GM12864 (cell line): ENCODE results near the gene MED27.

ENCODE experiments used
- DNase-seq: peaks from one replicate; pipeline ENCODE4 v3.0.0-alpha.2; 2011; ENCODE audit warnings: low read depth
- H3K4me3 ChIP-seq: 2 replicates; pipeline ENCODE4 v1.5.1; 2011; ENCODE audit warnings: mild to moderate bottlenecking, low read depth, low read length, control low read depth
- TF ChIP-seq, protein P1 (sequence below): IDR thresholded peaks from 2 replicates; pipeline ENCODE4 v1.5.1; 2011; ENCODE audit warnings: low read depth, mild to moderate bottlenecking, moderate library complexity, low read length, control low read depth, inconsistent platforms; ENCODE audit errors: missing control alignments

Gene MED27

DNA sequence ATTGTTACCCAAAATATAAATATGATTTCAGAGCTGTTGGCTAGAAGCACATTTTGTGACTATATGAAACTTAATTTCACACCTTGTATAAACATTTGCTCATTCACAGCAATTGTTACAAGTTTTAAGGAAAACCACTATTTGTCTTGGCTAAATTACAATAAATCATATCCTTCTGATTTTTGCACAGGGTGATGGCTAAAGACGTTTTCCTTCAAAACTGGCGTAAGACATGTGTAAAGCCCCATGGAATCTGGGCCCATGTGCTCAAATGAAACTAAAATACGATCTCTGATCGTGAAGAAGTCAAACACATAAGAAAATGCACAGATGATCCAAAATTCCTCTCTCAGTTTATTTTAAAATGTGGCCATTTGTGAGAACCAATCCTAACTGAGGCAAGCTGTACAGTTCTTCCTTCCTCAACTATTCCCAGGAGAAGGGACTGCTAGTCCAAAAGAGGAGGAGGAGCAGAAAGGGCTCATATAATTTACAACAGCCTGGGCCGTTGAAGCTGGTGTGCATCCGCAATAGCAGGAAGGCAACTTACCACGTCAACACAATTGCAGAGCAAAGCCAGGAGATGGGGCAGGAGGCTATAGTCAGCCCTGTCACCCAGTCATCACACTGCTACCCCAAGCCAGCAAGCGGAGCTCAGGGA lies 98.4 kb downstream of the MED27 start:
- TF ChIP-seq, protein P1, sequence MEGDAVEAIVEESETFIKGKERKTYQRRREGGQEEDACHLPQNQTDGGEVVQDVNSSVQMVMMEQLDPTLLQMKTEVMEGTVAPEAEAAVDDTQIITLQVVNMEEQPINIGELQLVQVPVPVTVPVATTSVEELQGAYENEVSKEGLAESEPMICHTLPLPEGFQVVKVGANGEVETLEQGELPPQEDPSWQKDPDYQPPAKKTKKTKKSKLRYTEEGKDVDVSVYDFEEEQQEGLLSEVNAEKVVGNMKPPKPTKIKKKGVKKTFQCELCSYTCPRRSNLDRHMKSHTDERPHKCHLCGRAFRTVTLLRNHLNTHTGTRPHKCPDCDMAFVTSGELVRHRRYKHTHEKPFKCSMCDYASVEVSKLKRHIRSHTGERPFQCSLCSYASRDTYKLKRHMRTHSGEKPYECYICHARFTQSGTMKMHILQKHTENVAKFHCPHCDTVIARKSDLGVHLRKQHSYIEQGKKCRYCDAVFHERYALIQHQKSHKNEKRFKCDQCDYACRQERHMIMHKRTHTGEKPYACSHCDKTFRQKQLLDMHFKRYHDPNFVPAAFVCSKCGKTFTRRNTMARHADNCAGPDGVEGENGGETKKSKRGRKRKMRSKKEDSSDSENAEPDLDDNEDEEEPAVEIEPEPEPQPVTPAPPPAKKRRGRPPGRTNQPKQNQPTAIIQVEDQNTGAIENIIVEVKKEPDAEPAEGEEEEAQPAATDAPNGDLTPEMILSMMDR = no peak
- H3K4me3 ChIP-seq = no peak overlapping the region
- no peak for DNase-seq

DNA sequence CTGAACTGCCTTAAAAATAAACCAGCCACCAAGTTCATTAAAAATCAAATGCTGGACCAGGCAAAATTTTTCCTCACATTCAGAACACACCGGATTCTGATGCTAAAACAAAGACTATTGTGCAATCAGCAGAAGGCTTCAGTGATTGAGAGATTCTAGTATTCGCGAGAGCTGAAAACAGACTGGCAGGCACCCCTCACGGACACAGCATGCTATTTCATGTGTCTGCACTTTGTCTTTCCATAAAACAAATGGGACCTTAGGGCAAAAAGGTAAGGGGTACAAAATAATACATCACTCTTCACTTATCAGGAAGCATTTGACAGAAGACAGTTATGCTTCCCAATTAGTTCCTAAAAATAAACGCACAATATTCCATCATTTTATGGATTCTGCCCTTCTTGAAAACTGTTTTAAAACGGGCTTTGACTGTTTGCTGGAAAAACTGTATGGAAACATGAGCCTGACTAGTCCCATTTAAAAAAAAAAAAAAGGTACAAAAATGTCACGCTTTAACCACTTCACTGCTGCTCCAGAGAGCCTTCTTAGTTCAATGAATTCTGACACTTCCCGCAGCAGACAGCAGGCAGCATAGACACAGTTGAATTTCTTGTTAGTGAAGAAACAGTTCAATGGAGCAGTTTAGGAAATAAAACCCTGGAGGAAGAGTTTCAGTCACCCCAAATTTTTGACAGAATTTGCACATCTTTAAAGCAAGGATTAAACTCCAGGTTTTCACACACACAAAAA lies 99.2 kb downstream of the MED27 start:
- DNase-seq = no peak
- no peak overlapping the region for H3K4me3 ChIP-seq
- TF ChIP-seq, protein P1 = no peak

DNA sequence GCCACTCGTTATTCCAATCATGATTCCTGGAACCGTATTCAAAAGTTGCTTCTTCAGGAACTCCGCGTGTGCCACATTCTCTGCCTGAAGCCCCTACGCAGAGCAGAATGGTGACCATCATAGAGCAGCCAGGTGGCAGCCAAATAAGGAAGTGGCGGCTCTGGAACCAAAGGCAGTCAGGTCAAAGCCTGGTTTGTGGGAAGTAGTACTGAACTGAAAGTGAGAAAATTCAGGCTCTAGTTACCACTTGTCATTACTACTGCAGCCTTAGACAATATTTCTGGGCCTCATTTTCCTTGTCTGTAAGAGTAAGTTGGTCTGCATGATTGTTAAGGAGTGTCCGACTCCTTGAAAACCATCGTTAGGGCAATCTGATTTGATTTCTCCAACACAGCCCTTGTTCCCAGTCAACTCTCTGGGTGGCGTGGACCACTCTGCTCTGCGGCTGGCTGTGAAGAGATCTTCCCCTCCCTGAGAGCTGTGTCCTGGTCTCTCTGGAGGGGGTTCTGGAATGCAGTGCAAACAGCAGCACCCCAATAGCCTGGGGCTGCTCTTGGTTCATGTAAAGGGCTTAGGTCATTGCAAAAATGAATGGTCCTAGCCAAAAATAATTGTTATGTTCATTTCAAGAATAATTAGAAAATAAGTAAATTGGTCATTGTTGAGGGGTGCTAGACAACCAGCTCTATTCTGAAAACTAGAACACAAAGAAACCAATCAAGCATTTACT lies 102.4 kb downstream of the MED27 start:
- DNase-seq = no peak
- TF ChIP-seq, protein P1 = no peak

DNA sequence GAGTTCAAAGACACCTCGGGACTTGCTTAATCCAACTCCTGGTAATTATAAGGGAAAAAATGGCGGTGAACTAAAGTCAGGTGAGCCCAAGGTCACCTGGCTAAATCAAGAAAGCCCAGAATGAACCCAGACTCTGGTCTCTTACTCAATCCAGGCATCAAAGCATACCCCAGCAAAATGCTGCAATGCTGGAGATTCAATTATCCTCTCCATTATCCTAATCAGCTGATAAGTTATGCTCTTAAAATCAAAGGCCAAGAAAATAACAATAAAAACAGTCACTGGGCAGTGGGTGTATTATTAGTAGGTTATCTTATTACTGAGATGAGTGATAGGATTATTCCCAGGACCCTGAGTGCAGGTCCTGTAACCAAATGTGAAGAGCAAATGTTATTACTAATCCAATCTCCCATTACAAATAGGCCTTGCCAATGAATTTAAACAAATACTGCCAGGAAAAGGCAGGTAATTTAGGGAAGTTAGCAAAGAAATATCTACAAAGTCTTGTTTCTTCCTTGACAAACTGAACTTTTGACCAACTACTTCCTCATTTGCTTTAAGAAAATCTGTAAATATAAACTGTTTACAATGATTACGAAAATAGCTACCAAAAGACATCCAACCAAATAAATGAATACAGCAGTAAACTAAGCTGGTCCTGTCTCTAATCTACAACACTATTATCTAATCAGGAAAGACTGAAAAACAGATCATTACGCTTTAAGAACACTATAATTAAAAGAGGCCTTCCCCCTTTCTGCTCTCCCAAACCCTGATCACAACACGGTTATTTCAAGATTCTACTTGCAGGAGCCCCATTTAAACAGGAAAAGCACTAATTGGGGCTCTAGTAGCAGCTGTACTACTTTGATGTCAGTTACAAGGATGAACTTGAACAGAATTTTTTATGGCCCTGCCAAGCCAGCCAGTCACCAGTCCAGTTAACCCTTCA lies 103.2 kb downstream of the MED27 start:
- no peak for DNase-seq
- TF ChIP-seq, protein P1 = no peak
- H3K4me3 ChIP-seq = no peak overlapping the region

More for the DNA sequence above, 102.4 kb downstream of the MED27 start:
- no peak overlapping the region for H3K4me3 ChIP-seq

DNA sequence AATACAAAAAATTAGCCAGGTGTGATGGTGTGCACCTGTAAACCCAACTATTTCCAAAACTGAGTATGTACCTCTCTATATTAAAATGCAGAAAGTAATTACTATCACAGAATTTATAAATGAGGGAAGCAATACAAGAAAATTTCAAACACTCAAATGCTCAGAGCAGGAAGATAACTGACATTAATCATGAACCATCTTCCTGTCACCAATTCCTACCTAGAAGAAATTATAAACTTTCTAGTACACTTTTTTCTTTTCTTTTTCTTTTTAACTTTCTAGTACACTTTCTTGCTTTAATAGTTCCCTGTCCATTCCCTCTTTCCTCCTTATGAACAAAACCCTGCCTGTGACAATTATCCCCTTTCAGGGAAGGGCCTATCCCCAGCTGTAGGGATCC lies 106.8 kb downstream of the MED27 start:
- H3K4me3 ChIP-seq = no peak overlapping the region
- TF ChIP-seq, protein P1 = no peak
- no peak for DNase-seq

DNA sequence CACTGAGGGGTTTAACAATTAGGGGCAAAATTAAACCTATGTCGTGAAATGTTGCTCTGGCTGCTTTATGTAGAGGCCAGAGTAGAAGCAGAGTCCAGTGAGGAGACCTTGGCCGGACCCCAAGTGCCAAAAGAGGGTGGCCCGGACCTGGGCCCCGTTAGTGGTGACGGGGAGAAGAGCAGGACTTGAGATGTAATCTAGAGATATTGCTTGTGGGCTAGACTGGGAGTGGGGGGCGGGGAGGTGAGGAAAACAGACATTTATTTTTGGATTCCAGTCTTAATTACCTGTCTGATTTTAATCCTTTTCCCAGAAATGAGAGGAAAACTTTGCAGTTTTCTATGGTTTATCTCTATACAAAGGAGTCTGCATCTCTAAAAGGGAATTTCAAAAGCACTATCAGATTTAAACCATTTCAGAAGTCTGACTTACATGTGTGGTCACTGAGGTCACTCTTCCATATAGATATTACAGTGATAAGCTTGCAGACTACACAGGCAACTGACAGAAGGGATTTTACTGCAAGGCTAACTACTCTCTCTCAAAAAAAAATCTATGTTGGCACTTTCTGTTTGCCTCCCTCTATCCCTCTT lies 108.1 kb downstream of the MED27 start:
- TF ChIP-seq, protein P1 = no peak
- DNase-seq = no peak
- no peak overlapping the region for H3K4me3 ChIP-seq
